AG04450 (cell line): ENCODE measurements around the gene THG1L. TPM values are rescaled to one million over a fixed set of nuclear protein-coding genes. Genes with fewer than 3 reads are reported as not detected.

Experiments
- CTCF ChIA-PET: fragments of 300-600, 350-600 bp; formaldehyde crosslinking; extraction: SDS; loops from one replicate; lab custom pipeline; 2022; ENCODE audit warnings: antibody characterized with exemption, inconsistent platforms; lab: Charles Lee
- POLR2A ChIA-PET: fragments of 350-600 bp; formaldehyde crosslinking; extraction: SDS; loops from one replicate; lab custom pipeline; 2021; ENCODE audit warnings: antibody characterized with exemption, inconsistent platforms; lab: Yijun Ruan, JAX
- DNase-seq: peaks from one replicate; pipeline ENCODE4 v3.0.0-alpha.2; 2011; ENCODE audit warnings: low read depth, low spot score
- H3K27ac ChIP-seq: one replicate; pipeline ENCODE4 v1.5.1; 2012; ENCODE audit warnings: low read depth, low read length, control low read depth
- H3K27me3 ChIP-seq: one replicate; pipeline ENCODE4 v1.6.0; 2012; ENCODE audit warnings: low read length; ENCODE audit not compliant: control insufficient read depth, insufficient read depth
- H3K4me3 ChIP-seq: 2 replicates; pipeline ENCODE4 v1.5.1; 2011; ENCODE audit warnings: mild to moderate bottlenecking, low read depth, low read length, control low read depth
- H3K9me3 ChIP-seq: 2 replicates; pipeline ENCODE4 v1.5.1; 2012; ENCODE audit warnings: low read length; ENCODE audit not compliant: control insufficient read depth, insufficient read depth
- CTCF ChIP-seq: IDR thresholded peaks from 2 replicates; pipeline ENCODE4 v1.5.1; 2011; ENCODE audit warnings: low read depth, low read length, control low read depth, inconsistent platforms
- polyA plus RNA-seq: library from polyadenylated mRNA; depleted of rRNA; stranded (reverse); fragments of >200 nt; gene quantifications from 2 replicates; pipeline ENCODE4 v1.2.3, GENCODE V29; 2011

Gene THG1L
- polyA plus RNA-seq, 1 experiment = 21.0 TPM

- Histone ChIP-seq H3K9me3 (no peaks in the 10 kb centered on the region), H3K27ac (peak overlapping the region; percentile 77), H3K27me3 (no peaks in the 10 kb centered on the region), H3K4me3 (no peak overlapping the region)
- TF ChIP-seq CTCF = no peak
- ChIA-PET POLR2A (interaction anchor here (1.0 kb wide), 1 partner anchor 190 kb away, joined by 6 read pairs; no protein-coding TSS in a partner anchor), CTCF (interaction anchor here (0.5 to 2.8 kb wide), 13 partner anchors 11 to 401 kb away, joined by 3 to 27 read pairs (median 3); no protein-coding TSS in a partner anchor)
- DNase-seq = no peak
These were observed 16.8 kb downstream of the THG1L start for GRCh38 chr5:157747766-157748700.

- H3K4me3 ChIP-seq = no peak overlapping the region
- POLR2A ChIA-PET = no interaction called here
- H3K9me3 ChIP-seq = no peaks in the 10 kb centered on the region
- H3K27me3 ChIP-seq = no peaks in the 10 kb centered on the region
- peak overlapping the region; percentile 77 for H3K27ac ChIP-seq
- peak; percentile 56 for DNase-seq
- CTCF ChIA-PET = interaction anchor here (0.5 to 2.8 kb wide), 12 partner anchors 10 to 402 kb away, joined by 3 to 27 read pairs (median 3); no protein-coding TSS in a partner anchor
- no peak for TF ChIP-seq CTCF
These were observed 17.7 kb downstream of the THG1L start for GRCh38 chr5:157748760-157749461.

- no peak overlapping the region for H3K27ac ChIP-seq
- H3K27me3 ChIP-seq = no peaks in the 10 kb centered on the region
- H3K4me3 ChIP-seq = no peak overlapping the region
- POLR2A ChIA-PET = interaction anchor here (0.7 kb wide), 1 partner anchor 1367 kb away, joined by 3 read pairs; no protein-coding TSS in a partner anchor
- H3K9me3 ChIP-seq = no peaks in the 10 kb centered on the region
- CTCF ChIA-PET = interaction anchor here (0.8 to 2.8 kb wide), 5 partner anchors 10 to 326 kb away, joined by 3 to 27 read pairs (median 3); no protein-coding TSS in a partner anchor
- no peak for TF ChIP-seq CTCF
- no peak for DNase-seq
These were observed 18.2 kb downstream of the THG1L start for GRCh38 chr5:157749462-157749799.

GRCh38 chr5:157750320-157750719 is 19.1 kb downstream of the THG1L start:
- Histone ChIP-seq H3K27ac (peak overlapping the region; percentile 52), H3K4me3 (no peak overlapping the region), H3K9me3 (no peaks in the 10 kb centered on the region), H3K27me3 (no peaks in the 10 kb centered on the region)
- DNase-seq = no peak
- TF ChIP-seq CTCF = no peak
- CTCF ChIA-PET = interaction anchor here (0.5 to 2.8 kb wide), 4 partner anchors 9 to 422 kb away, joined by 3 to 27 read pairs (median 6); no protein-coding TSS in a partner anchor
- POLR2A ChIA-PET = interaction anchor here (0.7 to 1.1 kb wide), 2 partner anchors 19 to 1368 kb away, joined by 3 read pairs; partner anchors contain the start of gene THG1L
